CD14-positive monocyte (primary cell): ENCODE results near the gene ALG5. TPM values are rescaled to one million over a fixed set of nuclear protein-coding genes. Genes with fewer than 3 reads are reported as not detected.

Experiments used
- DNase-seq, 3 donors: peaks; one replicate each; pipeline ENCODE4 v3.0.0-alpha.2; 2011 to 2022
- H2AFZ ChIP-seq: 2 replicates; pipeline ENCODE4 v1.6.0; 2012; ENCODE audit warnings: mild to moderate bottlenecking, low read depth, low read length, inconsistent platforms; ENCODE audit not compliant: insufficient read depth, poor library complexity, severe bottlenecking
- H3K27ac ChIP-seq, 2 donors: 1 replicate in 1 of 2; 2 replicates in 1 of 2; pipeline ENCODE4 v1.5.1; 2012 to 2013; ENCODE audit warnings: low read length in 2 of 2, control low read depth in 1 of 2, inconsistent platforms in 1 of 2, low read depth in 1 of 2, mild to moderate bottlenecking in 1 of 2
- H3K27me3 ChIP-seq, 2 donors: one replicate each; pipeline versions ENCODE4 v1.6.0 to v1.6.1; 2011 to 2013; ENCODE audit warnings: low read length in 2 of 2; ENCODE audit not compliant: control insufficient read depth in 2 of 2, insufficient read depth in 2 of 2
- H3K36me3 ChIP-seq, 2 donors: replicated peaks in 1 of 2; 1 replicate in 1 of 2; 2 replicates in 1 of 2; pipeline versions ENCODE4 v1.5.1 to v1.6.1; 2012 to 2013; ENCODE audit warnings: low read length in 2 of 2, control low read depth in 1 of 2, inconsistent platforms in 1 of 2, mild to moderate bottlenecking in 1 of 2; ENCODE audit not compliant: insufficient read depth in 2 of 2, control insufficient read depth in 1 of 2
- H3K4me1 ChIP-seq, 2 donors: 1 replicate in 1 of 2; 2 replicates in 1 of 2; pipeline versions ENCODE4 v1.5.1 to v1.6.1; 2012 to 2013; ENCODE audit warnings: low read length in 2 of 2, control low read depth in 1 of 2, inconsistent platforms in 1 of 2, mild to moderate bottlenecking in 1 of 2, moderate library complexity in 1 of 2; ENCODE audit not compliant: insufficient read depth in 2 of 2, control insufficient read depth in 1 of 2
- H3K4me2 ChIP-seq: replicated peaks from 2 replicates; pipeline ENCODE3; 2012; ENCODE audit warnings: low read length, moderate library complexity, mild to moderate bottlenecking; ENCODE audit not compliant: poor library complexity, severe bottlenecking; ENCODE audit errors: extremely low read depth
- H3K4me3 ChIP-seq, 3 experiments: fragments of 200-600 bp in 1 of 3; sonication (generic) in 1 of 3; replicated peaks in 1 of 3; 1 replicate in 2 of 3; 2 replicates in 1 of 3; pipeline ENCODE4 v1.5.1; 2011 to 2013; ENCODE audit warnings: low read length in 3 of 3, mild to moderate bottlenecking in 3 of 3, control low read depth in 2 of 3, low read depth in 2 of 3, inconsistent platforms in 1 of 3, moderate library complexity in 1 of 3
- H3K79me2 ChIP-seq: 2 replicates; pipeline ENCODE4 v1.6.0; 2012; ENCODE audit warnings: mild to moderate bottlenecking, control low read depth, inconsistent platforms, low read length, moderate library complexity; ENCODE audit not compliant: insufficient read depth
- H3K9ac ChIP-seq: 2 replicates; pipeline ENCODE4 v1.6.0; 2017; ENCODE audit warnings: low read length, mild to moderate bottlenecking; ENCODE audit not compliant: insufficient read depth, poor library complexity, severe bottlenecking
- H3K9me3 ChIP-seq, 2 donors: replicated peaks in 1 of 2; 1 replicate in 1 of 2; 2 replicates in 1 of 2; pipeline versions ENCODE4 v1.5.1 to v1.6.1; 2012 to 2013; ENCODE audit warnings: low read length in 2 of 2, control low read depth in 1 of 2; ENCODE audit not compliant: control insufficient read depth in 1 of 2, insufficient read depth in 1 of 2
- H4K20me1 ChIP-seq: 2 replicates; pipeline ENCODE4 v1.6.0; 2012; ENCODE audit warnings: mild to moderate bottlenecking, low read length, control low read depth, moderate library complexity; ENCODE audit not compliant: insufficient read depth
- H3K27ac Mint-ChIP-seq, 7 donors: one replicate each; pipeline ENCODE4 v1.8.0; 2020; ENCODE audit warnings: mild to moderate bottlenecking in 7 of 7, mixed read lengths in 7 of 7, moderate library complexity in 6 of 7, inconsistent platforms in 2 of 7
- H3K27me3 Mint-ChIP-seq, 3 donors: one replicate each; pipeline ENCODE4 v1.8.0; 2021 to 2022; ENCODE audit warnings: low read depth in 3 of 3, mild to moderate bottlenecking in 3 of 3, mixed read lengths in 3 of 3, moderate library complexity in 3 of 3, inconsistent platforms in 1 of 3
- H3K36me3 Mint-ChIP-seq, 2 donors: one replicate each; pipeline ENCODE4 v1.8.0; 2020; ENCODE audit warnings: mixed read lengths in 2 of 2, inconsistent platforms in 1 of 2, mild to moderate bottlenecking in 1 of 2
- H3K4me1 Mint-ChIP-seq: one replicate; pipeline ENCODE4 v1.8.0; 2020; ENCODE audit warnings: mild to moderate bottlenecking, mixed read lengths
- H3K4me3 Mint-ChIP-seq, 2 donors: one replicate each; pipeline ENCODE4 v1.8.0; 2020; ENCODE audit warnings: mild to moderate bottlenecking in 2 of 2, mixed read lengths in 2 of 2, moderate library complexity in 1 of 2
- H3K9me3 Mint-ChIP-seq, 7 donors: one replicate each; pipeline ENCODE4 v1.8.0; 2020 to 2022; ENCODE audit warnings: mixed read lengths in 7 of 7, mild to moderate bottlenecking in 6 of 7, moderate library complexity in 6 of 7, inconsistent platforms in 2 of 7
- WGBS: methylation state at CpG from one replicate; pipeline ENCODE4 v1.1.5; 2013; ENCODE audit warnings: missing lambda C conversion rate; ENCODE audit not compliant: insufficient coverage; 5-methylcytosine and 5-hydroxymethylcytosine counted together
- intact Hi-C, 2 donors: fragments of 100-400 bp; cut with micrococcal nuclease; formaldehyde crosslinking; loops; one replicate each; pipeline versions ENCODE4 v1.15.0 to v1.15.1; 2023
- polyA plus RNA-seq, 3 donors: library from polyadenylated mRNA; depleted of rRNA in 1 of 3; unstranded in 2 of 3; stranded (reverse) in 1 of 3; fragments of 300-500 nt in 2 of 3; fragments of >200 nt in 1 of 3; fragmentation: Illumina TruSeq in 2 of 3; gene quantifications; 1 replicate in 2 of 3; 2 replicates in 1 of 3; pipeline ENCODE4 v1.2.3, GENCODE V29; 2012 to 2021
- TF ChIP-seq, protein P1 (sequence below): fragments of 200-600 bp; IDR thresholded peaks from one replicate; pipeline ENCODE4 v1.8.0; 2022; ENCODE audit warnings: antibody characterized with exemption, mild to moderate bottlenecking

Gene ALG5
- polyA plus RNA-seq, 3 donors = 19.3 to 77.5 (median 73.3) TPM

DNA sequence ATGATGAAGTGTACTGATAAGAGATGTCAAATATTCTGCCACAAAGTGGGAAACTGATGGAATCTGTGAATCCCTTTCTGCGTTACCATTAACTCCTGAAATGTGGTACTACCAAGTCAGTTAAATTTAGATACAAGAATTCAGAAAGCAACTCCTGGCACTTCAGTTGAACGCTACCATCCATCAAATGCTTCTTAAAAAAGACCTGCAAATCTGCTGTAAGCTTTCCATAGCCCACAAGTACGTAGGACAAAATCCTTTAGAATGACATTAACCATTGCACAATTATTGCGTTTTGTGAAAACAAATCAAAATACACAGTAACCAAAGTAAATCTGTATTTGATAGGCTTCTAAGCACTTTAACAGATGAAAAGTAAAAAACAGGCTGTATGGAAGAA is 84.5 kb downstream of the ALG5 start:
- 80% methylated on average over 1 of the region's 4 CpGs for WGBS
- peaks cover 34 to 44% (median 36%) of the 10 kb centered on the region in 3 donors for H3K27me3 Mint-ChIP-seq
- H2AFZ ChIP-seq = no peak overlapping the region
- no peak overlapping the region for H3K27ac Mint-ChIP-seq
- H3K79me2 ChIP-seq = no peaks in the 10 kb centered on the region
- peaks cover 0 to 5% (median 0%) of the 10 kb centered on the region in 7 donors for H3K9me3 Mint-ChIP-seq
- H3K36me3 ChIP-seq = no peaks in the 10 kb centered on the region
- no peak overlapping the region for H3K4me3 ChIP-seq
- H3K27ac ChIP-seq = no peak overlapping the region
- no peak overlapping the region for H3K9ac ChIP-seq
- peaks cover 3 to 5% of the 10 kb centered on the region in 2 donors for H3K4me1 ChIP-seq
- no peaks in the 10 kb centered on the region for H3K9me3 ChIP-seq
- peaks cover 7% of the 10 kb centered on the region for H3K4me1 Mint-ChIP-seq
- H4K20me1 ChIP-seq = no peaks in the 10 kb centered on the region
- no peak overlapping the region for H3K4me3 Mint-ChIP-seq
- DNase-seq = no peak
- intact Hi-C loops = no loop called here
- H3K36me3 Mint-ChIP-seq = no peaks in the 10 kb centered on the region
- TF ChIP-seq, protein P1, sequence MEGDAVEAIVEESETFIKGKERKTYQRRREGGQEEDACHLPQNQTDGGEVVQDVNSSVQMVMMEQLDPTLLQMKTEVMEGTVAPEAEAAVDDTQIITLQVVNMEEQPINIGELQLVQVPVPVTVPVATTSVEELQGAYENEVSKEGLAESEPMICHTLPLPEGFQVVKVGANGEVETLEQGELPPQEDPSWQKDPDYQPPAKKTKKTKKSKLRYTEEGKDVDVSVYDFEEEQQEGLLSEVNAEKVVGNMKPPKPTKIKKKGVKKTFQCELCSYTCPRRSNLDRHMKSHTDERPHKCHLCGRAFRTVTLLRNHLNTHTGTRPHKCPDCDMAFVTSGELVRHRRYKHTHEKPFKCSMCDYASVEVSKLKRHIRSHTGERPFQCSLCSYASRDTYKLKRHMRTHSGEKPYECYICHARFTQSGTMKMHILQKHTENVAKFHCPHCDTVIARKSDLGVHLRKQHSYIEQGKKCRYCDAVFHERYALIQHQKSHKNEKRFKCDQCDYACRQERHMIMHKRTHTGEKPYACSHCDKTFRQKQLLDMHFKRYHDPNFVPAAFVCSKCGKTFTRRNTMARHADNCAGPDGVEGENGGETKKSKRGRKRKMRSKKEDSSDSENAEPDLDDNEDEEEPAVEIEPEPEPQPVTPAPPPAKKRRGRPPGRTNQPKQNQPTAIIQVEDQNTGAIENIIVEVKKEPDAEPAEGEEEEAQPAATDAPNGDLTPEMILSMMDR = no peak
- peaks cover 33 to 37% of the 10 kb centered on the region in 2 donors for H3K27me3 ChIP-seq
- H3K4me2 ChIP-seq = no peak overlapping the region

DNA sequence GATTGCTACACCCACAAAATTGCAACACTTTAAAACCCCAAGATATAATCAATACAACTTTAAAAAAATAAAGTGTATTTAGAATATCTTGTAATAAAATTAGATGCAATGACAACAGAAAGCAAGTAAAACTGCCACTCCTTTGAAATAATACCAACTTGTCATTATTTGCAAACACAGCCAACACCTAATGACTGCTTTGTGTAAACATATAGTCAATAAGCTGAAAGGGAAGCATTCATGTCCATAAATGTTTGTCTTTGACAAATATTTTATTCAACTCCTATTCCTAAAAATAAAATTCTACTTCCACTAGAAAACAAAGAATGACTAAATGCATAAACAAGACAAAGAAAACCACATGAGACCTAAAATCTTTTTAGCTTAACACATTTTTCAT is 85.7 kb downstream of the ALG5 start:
- peaks cover 23 to 32% (median 24%) of the 10 kb centered on the region in 3 donors for H3K27me3 Mint-ChIP-seq
- H3K79me2 ChIP-seq = no peaks in the 10 kb centered on the region

More for the DNA sequence above, 85.7 kb downstream of the ALG5 start:
- intact Hi-C loops = no loop called here
- Mint-ChIP-seq H3K4me1 (peaks cover 1% of the 10 kb centered on the region), H3K4me3 (no peak overlapping the region), H3K27ac (no peak overlapping the region), H3K36me3 (no peaks in the 10 kb centered on the region), H3K9me3 (peaks cover 0 to 5% (median 0%) of the 10 kb centered on the region in 7 donors)
- Histone ChIP-seq H3K4me3 (no peak overlapping the region), H3K27ac (no peak overlapping the region), H3K9ac (no peak overlapping the region), H3K4me1 (no peaks in the 10 kb centered on the region), H4K20me1 (no peaks in the 10 kb centered on the region), H2AFZ (no peak overlapping the region), H3K4me2 (no peak overlapping the region), H3K27me3 (peaks cover 23 to 28% of the 10 kb centered on the region in 2 donors), H3K9me3 (no peaks in the 10 kb centered on the region), H3K36me3 (no peaks in the 10 kb centered on the region)
- no peak for DNase-seq
- TF ChIP-seq, protein P1 = no peak
